ENCODE data around the gene TENM3.

Gene TENM3

GRCh38 chr4:182470215-182470614 is 227.0 kb downstream of the TENM3 start:
- no peak for DNase-seq

- no peak for DNase-seq
Measured at GRCh38 chr4:182475539-182475938, 232.3 kb downstream of the TENM3 start.

GRCh38 chr4:182478475-182478874 is 235.3 kb downstream of the TENM3 start:
- DNase-seq, result peak; percentile 66

- DNase-seq, result no peak
Measured at GRCh38 chr4:182483685-182484084, 240.5 kb downstream of the TENM3 start.

- no peak for DNase-seq
Measured at GRCh38 chr4:182486881-182487280, 243.7 kb downstream of the TENM3 start.

GRCh38 chr4:182488896-182489295 is 245.7 kb downstream of the TENM3 start:
- no peak for DNase-seq

GRCh38 chr4:182489607-182490006 is 246.4 kb downstream of the TENM3 start:
- no peak for DNase-seq

- DNase-seq, result no peak
Measured at GRCh38 chr4:182491719-182492118, 248.5 kb downstream of the TENM3 start.

GRCh38 chr4:182492423-182492822 is 249.2 kb downstream of the TENM3 start:
- no peak for DNase-seq

GRCh38 chr4:182493377-182493776 is 250.2 kb downstream of the TENM3 start:
- DNase-seq, result no peak

- no peak for DNase-seq
Measured at GRCh38 chr4:182494103-182494502, 250.9 kb downstream of the TENM3 start.

- no peak for DNase-seq
Measured at GRCh38 chr4:182495031-182495430, 251.8 kb downstream of the TENM3 start.

- DNase-seq, result no peak
Measured at GRCh38 chr4:182495645-182496385, 252.6 kb downstream of the TENM3 start.

- no peak for DNase-seq
Measured at GRCh38 chr4:182496408-182496807, 253.2 kb downstream of the TENM3 start.

GRCh38 chr4:182502064-182502463 is 258.9 kb downstream of the TENM3 start:
- DNase-seq, result no peak

- DNase-seq, result no peak
Measured at GRCh38 chr4:182504463-182504862, 261.3 kb downstream of the TENM3 start.

GRCh38 chr4:182507805-182508204 is 264.6 kb downstream of the TENM3 start:
- DNase-seq, result peak; percentile 20

- no peak for DNase-seq
Measured at GRCh38 chr4:182510836-182511235, 267.6 kb downstream of the TENM3 start.

- DNase-seq, result no peak
Measured at GRCh38 chr4:182513587-182514291, 270.5 kb downstream of the TENM3 start.

GRCh38 chr4:182518421-182518820 is 275.2 kb downstream of the TENM3 start:
- no peak for DNase-seq

- no peak for DNase-seq
Measured at GRCh38 chr4:182519528-182519927, 276.3 kb downstream of the TENM3 start.

- DNase-seq, result no peak
Measured at GRCh38 chr4:182521011-182521410, 277.8 kb downstream of the TENM3 start.

- no peak for DNase-seq
Measured at GRCh38 chr4:182528819-182529218, 285.6 kb downstream of the TENM3 start.

GRCh38 chr4:182530451-182530850 is 287.2 kb downstream of the TENM3 start:
- DNase-seq, result no peak

Data from NCI-H2171 (cell line).